ENCODE results near the gene GRIN2A. TPM values are rescaled to one million over a fixed set of nuclear protein-coding genes. Genes with fewer than 3 reads are reported as not detected.

Gene GRIN2A
- polyA plus RNA-seq, 1 experiment = not detected

DNA sequence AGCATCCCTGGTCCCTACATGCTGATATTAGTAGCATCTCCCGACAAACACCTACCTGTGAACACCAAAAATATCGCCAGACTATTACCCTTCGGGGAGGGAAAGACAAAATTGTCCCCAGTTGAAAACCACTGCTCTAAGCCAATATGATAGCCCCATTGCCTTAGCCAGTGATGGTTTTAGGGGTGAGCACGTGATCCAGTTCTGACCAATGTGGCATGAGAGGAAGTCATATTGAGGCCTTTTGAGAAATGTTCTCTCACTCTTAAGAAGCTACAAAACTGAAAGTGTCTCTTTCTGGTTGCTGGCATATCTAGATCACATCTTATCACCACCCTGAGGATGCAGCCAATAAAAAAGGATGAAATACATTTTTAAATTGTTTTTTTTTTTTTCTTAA, 136.3 kb downstream of the GRIN2A start:
- TF ChIP-seq, protein P1, sequence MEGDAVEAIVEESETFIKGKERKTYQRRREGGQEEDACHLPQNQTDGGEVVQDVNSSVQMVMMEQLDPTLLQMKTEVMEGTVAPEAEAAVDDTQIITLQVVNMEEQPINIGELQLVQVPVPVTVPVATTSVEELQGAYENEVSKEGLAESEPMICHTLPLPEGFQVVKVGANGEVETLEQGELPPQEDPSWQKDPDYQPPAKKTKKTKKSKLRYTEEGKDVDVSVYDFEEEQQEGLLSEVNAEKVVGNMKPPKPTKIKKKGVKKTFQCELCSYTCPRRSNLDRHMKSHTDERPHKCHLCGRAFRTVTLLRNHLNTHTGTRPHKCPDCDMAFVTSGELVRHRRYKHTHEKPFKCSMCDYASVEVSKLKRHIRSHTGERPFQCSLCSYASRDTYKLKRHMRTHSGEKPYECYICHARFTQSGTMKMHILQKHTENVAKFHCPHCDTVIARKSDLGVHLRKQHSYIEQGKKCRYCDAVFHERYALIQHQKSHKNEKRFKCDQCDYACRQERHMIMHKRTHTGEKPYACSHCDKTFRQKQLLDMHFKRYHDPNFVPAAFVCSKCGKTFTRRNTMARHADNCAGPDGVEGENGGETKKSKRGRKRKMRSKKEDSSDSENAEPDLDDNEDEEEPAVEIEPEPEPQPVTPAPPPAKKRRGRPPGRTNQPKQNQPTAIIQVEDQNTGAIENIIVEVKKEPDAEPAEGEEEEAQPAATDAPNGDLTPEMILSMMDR (IDR thresholded peaks at IDR 0.05; ENCODE audit: insufficient read depth, low read depth, low read length) = no peak
- Histone ChIP-seq H3K27me3 (ENCODE audit: control insufficient read depth, insufficient read depth, low read length) (no peaks in the 10 kb centered on the region), H3K36me3 (ENCODE audit: control insufficient read depth, insufficient read depth, low read length) (no peaks in the 10 kb centered on the region), H3K4me3 (ENCODE audit: low read depth, low read length) (no peak overlapping the region)
- ChIA-PET POLR2A (no interaction called here), CTCF (interaction anchor here (0.6 kb wide), 1 partner anchor 999 kb away, joined by 4 read pairs; no protein-coding TSS in a partner anchor)
- no peak for DNase-seq (ENCODE audit: low read depth)

DNA sequence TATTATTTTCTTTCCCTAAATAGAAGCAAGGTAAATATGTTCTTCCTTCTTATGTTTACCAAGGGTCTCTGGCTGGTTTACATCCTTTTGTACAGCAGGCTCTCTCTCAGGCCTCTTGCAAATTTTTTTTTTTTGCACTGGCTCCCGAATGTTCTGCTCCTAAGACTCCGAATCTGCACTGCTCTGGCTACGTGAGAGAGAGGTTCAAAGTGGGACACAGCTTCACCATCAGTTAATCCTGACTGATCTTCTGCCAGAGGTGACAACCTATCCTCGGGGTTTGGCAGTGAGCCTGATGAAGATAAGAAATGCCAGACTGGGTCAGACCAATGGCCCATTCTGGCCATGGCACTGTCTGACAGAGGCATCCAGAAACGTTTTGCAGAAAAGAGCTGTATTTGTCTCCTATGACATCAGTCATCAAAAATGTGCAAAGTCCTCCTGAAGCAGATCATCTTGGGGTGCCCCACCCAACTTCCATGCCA, 136.9 kb downstream of the GRIN2A start:
- CTCF ChIA-PET = no interaction called here
- POLR2A ChIA-PET = no interaction called here

DNA sequence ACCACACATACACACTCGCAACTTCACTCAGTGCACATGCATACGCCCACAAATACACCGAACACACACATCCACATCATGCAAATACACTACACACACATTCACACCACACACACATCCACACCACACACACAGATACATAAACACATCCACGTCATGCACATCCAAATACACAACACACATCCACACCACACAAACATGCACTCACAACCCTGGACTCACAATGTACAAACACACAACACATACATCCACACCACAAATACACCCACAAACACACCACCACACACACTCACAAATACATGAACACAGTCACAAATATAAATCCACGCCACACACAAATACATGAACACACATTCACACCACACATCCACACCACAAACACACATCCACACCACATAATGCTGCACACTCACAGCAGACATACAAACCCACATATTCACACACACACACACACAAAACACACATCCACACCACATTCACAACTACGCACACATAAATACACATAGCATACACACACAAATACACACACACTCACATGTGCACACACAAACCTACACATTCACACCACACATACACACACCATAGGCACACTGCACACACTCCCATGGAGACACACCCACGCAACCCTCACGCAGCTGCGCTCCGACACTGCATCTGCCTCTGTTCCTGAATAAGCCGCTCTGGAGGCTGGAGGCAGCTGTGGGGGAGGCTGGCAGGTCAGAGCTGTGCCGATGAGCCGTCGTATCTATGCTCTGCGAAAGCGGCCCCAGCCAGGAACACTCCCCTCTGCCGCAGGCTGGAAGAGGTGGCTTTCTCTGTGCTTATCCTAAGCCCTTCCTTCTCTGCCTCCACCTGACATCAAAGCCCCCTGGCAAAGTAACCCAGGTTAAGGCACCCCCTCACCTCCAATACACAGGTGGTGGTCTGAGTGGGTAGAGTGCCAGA, 141.8 kb downstream of the GRIN2A start:
- DNase-seq (ENCODE audit: low read depth) = no peak
- Histone ChIP-seq H3K27me3 (ENCODE audit: control insufficient read depth, insufficient read depth, low read length) (peaks cover 3% of the 10 kb centered on the region; the same call in 1 of the 2 replicates), H3K36me3 (ENCODE audit: control insufficient read depth, insufficient read depth, low read length) (no peaks in the 10 kb centered on the region), H3K4me3 (ENCODE audit: low read depth, low read length) (no peak overlapping the region)
- TF ChIP-seq, protein P1 (IDR thresholded peaks at IDR 0.05; ENCODE audit: insufficient read depth, low read depth, low read length) = no peak
- CTCF ChIA-PET = no interaction called here
- POLR2A ChIA-PET = no interaction called here

More for the DNA sequence above, 136.9 kb downstream of the GRIN2A start:
- Histone ChIP-seq H3K4me3 (ENCODE audit: low read depth, low read length) (no peak overlapping the region), H3K27me3 (ENCODE audit: control insufficient read depth, insufficient read depth, low read length) (peaks cover 3% of the 10 kb centered on the region; the same call in 1 of the 2 replicates), H3K36me3 (ENCODE audit: control insufficient read depth, insufficient read depth, low read length) (no peaks in the 10 kb centered on the region)
- TF ChIP-seq, protein P1 (IDR thresholded peaks at IDR 0.05; ENCODE audit: insufficient read depth, low read depth, low read length) = no peak
- DNase-seq (ENCODE audit: low read depth) = no peak

DNA sequence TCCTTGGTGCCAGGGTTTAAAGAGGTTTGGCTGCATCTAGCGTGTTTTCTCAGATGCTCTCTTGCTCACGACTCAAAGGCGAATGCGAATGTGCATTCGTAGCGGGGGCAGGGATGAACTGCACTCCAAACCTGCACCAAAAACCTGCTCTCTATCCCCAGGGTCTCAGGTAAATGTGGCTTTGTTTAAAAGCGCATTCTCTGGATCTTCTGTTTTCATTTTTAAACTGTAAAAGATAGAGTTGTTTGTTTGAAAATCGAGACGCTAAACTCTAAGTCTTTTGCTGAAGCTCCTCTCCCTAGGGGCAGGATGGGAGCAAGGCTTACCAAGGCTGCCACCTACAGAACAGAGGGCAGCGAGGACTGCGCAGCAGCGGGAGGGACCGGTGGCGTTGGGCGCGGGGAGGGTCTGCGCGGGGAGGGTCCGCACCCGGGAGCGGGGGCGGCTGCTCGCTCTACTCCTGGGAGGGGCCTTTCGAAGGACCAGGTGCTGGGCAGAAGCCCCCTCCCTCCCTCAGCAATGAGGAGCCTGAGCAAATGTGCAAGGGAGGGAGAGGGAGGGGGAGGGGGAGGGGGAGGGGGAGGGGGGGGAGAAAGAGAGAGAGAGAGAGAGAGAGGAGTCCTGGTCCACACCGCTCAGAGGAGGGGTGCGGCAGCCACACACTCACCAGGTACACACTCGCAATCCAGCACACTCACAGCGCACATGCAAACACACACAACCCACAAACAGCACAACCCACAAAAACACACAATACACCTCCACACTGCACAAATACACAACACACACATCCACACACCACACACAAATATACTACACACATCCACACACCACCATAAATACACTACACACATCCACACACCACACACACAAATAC, 142.8 kb downstream of the GRIN2A start:
- Histone ChIP-seq H3K36me3 (ENCODE audit: control insufficient read depth, insufficient read depth, low read length) (no peaks in the 10 kb centered on the region), H3K4me3 (ENCODE audit: low read depth, low read length) (no peak overlapping the region), H3K27me3 (ENCODE audit: control insufficient read depth, insufficient read depth, low read length) (peaks cover 3% of the 10 kb centered on the region; the same call in 1 of the 2 replicates)
- ChIA-PET CTCF (interaction anchor here (1.1 kb wide), 1 partner anchor 142 kb away, joined by 3 read pairs; the partner anchor contains the start of gene GRIN2A), POLR2A (no interaction called here)
- TF ChIP-seq, protein P1 (IDR thresholded peaks at IDR 0.05; ENCODE audit: insufficient read depth, low read depth, low read length) = no peak; the same call in 1 of the 2 replicates
- no peak for DNase-seq (ENCODE audit: low read depth)
